ENCODE measurements around the gene SCAF4. TPM values are rescaled to one million over a fixed set of nuclear protein-coding genes. Genes with fewer than 3 reads are reported as not detected.
"Not testable (repeated sequence)": the region's sequence is repeated elsewhere in the genome, so short reads cannot be mapped to it uniquely, and the experiment has no call there.

The SCAF4 gene
- total RNA-seq, 1 experiment from 2014 or later = 3.5 TPM

GRCh38 chr21:31687108-31687507, 44.8 kb downstream of the SCAF4 start:
- in situ Hi-C loops (cut with HindIII; ENCODE audit: low pct_unique_long_range_greater_than_20kb, low sequenced_read_pairs) = no loop called here
- DNase-seq (ENCODE audit: low read depth, low spot score) = no peak

- no peak for DNase-seq (ENCODE audit: low read depth, low spot score)
- in situ Hi-C loops (cut with HindIII; ENCODE audit: low pct_unique_long_range_greater_than_20kb, low sequenced_read_pairs) = no loop called here
Measured at GRCh38 chr21:31686272-31686915, 45.5 kb downstream of the SCAF4 start.

- no peak for DNase-seq (ENCODE audit: low read depth, low spot score)
- in situ Hi-C loops (cut with HindIII; ENCODE audit: low pct_unique_long_range_greater_than_20kb, low sequenced_read_pairs) = no loop called here
Measured at GRCh38 chr21:31684918-31685317, 47.0 kb downstream of the SCAF4 start.

- in situ Hi-C loops (cut with HindIII; ENCODE audit: low pct_unique_long_range_greater_than_20kb, low sequenced_read_pairs) = no loop called here
- peak; percentile 45 for DNase-seq (ENCODE audit: low read depth, low spot score)
Measured at GRCh38 chr21:31683029-31683428, 48.9 kb downstream of the SCAF4 start.

GRCh38 chr21:31682620-31683019, 49.3 kb downstream of the SCAF4 start:
- DNase-seq (ENCODE audit: low read depth, low spot score) = no peak
- in situ Hi-C loops (cut with HindIII; ENCODE audit: low pct_unique_long_range_greater_than_20kb, low sequenced_read_pairs) = no loop called here

- no peak for DNase-seq (ENCODE audit: low read depth, low spot score)
- in situ Hi-C loops (cut with HindIII; ENCODE audit: low pct_unique_long_range_greater_than_20kb, low sequenced_read_pairs) = no loop called here
Measured at GRCh38 chr21:31678478-31678877, 53.4 kb downstream of the SCAF4 start.

DNA sequence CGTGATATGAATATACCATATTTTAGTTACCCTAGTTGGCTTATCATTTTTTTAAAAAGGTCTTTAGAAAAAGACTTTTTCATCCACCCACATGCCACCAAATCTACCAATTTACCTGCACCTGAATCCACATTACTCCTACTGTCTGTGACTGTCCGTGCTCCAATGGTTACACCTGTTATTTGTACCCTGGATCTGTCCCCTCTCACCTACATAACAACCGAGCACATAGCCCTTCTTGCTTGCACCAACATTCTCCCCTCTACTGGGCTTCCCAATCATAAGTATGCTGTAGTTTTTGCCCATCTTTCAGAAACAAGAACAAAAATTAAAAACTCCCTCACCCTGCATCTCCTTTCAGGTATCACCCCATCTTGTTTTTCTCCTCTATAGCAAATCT, 54.9 kb downstream of the SCAF4 start:
- in situ Hi-C loops (cut with HindIII; ENCODE audit: low pct_unique_long_range_greater_than_20kb, low sequenced_read_pairs) = no loop called here

DNA sequence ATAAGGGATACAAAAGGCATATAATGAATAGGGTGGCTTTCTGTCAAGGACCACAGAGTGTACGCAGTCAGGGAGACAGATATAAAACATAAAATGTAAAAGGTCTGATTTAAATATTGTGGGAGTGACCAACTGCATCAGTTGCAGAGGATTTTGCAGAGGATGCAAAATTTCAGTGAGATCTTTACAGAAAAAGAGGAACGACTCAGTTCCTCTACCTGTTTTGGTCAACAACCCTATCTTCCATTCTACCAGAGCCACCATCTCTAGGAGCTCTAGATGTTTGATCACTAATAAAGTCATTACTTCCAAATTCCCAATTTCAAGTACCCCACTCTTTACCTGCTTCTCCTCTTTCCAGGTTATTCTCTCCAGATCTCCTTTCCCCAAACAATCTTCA, 56.0 kb downstream of the SCAF4 start:
- in situ Hi-C loops (cut with HindIII; ENCODE audit: low pct_unique_long_range_greater_than_20kb, low sequenced_read_pairs) = no loop called here
- DNase-seq (ENCODE audit: low read depth, low spot score) = no peak

More for the DNA sequence above, 54.9 kb downstream of the SCAF4 start:
- no peak for DNase-seq (ENCODE audit: low read depth, low spot score)

DNA sequence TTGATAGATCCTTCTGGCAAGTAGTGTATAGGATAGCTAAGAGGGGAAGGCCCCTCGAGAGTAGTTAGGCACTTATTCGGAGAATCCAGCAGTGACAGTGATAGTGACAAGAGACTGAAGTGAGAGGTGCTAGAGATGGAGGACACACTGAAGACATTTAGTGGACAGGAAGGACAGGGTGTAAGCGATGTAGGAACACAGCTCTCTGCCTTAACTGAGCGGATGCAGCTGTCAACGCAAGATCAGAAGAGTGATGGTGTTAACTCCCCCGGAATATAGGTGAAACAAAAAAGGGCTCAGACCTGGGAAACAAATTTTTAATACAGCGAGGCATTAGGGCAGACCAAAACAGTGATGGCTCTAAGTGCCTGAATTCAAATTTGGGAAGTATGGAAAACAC, 56.6 kb downstream of the SCAF4 start:
- in situ Hi-C loops (cut with HindIII; ENCODE audit: low pct_unique_long_range_greater_than_20kb, low sequenced_read_pairs) = no loop called here
- DNase-seq (ENCODE audit: low read depth, low spot score) = no peak

DNA sequence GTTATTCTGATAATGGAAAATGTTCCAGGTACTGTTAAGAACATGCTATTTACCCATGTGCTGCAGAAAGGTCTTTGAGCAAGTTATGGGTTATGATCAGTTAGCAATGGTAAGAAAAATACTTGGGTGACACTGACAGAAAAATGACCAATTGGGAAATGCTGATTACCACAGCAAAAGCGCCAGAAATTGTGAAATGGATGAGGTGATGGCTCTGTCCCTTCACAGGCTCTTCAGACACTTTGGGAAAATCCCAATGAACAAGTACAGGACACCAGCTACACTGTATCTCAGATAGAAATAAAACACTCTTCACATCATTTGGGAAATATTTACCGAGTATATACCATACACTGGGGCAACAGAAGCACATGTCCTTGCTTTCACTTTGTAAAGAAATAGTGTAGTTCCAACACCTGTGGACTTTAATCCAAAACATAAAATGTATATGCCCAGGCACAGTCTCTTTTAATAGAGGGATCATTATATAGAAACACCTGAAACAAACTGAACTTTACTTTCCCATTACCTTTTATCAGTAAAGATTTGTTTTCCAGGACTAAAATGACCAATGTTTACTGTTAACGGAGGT, 58.5 kb downstream of the SCAF4 start:
- in situ Hi-C loops (cut with HindIII; ENCODE audit: low pct_unique_long_range_greater_than_20kb, low sequenced_read_pairs) = no loop called here
- no peak for DNase-seq (ENCODE audit: low read depth, low spot score)

- DNase-seq (ENCODE audit: low read depth, low spot score) = no peak
- in situ Hi-C loops (cut with HindIII; ENCODE audit: low pct_unique_long_range_greater_than_20kb, low sequenced_read_pairs) = no loop called here
Measured at GRCh38 chr21:31671931-31672330, 60.0 kb downstream of the SCAF4 start.

- DNase-seq (ENCODE audit: low read depth, low spot score) = no peak
- in situ Hi-C loops (cut with HindIII; ENCODE audit: low pct_unique_long_range_greater_than_20kb, low sequenced_read_pairs) = no loop called here
Measured at GRCh38 chr21:31671146-31671716, 60.7 kb downstream of the SCAF4 start.

DNA sequence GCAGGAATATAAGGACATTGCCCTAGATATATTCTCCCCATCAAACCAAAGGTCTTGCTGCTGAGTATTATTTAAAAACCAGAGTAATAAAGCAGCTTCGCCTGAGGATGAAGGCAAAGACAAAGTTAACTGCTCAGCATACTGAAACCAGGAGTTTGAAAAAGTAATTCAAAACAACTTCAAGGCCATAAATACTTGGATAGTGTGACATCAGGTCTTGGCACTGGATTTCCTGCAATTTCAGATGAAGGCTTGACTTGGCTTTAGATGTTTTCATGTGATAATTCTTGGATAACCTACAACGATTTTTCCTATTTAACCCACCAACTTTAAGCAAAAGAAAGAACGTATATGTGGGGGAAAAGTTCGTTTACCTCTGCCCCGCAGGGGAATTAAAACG, 61.8 kb downstream of the SCAF4 start:
- in situ Hi-C loops (cut with HindIII; ENCODE audit: low pct_unique_long_range_greater_than_20kb, low sequenced_read_pairs) = no loop called here
- DNase-seq (ENCODE audit: low read depth, low spot score) = no peak

DNA sequence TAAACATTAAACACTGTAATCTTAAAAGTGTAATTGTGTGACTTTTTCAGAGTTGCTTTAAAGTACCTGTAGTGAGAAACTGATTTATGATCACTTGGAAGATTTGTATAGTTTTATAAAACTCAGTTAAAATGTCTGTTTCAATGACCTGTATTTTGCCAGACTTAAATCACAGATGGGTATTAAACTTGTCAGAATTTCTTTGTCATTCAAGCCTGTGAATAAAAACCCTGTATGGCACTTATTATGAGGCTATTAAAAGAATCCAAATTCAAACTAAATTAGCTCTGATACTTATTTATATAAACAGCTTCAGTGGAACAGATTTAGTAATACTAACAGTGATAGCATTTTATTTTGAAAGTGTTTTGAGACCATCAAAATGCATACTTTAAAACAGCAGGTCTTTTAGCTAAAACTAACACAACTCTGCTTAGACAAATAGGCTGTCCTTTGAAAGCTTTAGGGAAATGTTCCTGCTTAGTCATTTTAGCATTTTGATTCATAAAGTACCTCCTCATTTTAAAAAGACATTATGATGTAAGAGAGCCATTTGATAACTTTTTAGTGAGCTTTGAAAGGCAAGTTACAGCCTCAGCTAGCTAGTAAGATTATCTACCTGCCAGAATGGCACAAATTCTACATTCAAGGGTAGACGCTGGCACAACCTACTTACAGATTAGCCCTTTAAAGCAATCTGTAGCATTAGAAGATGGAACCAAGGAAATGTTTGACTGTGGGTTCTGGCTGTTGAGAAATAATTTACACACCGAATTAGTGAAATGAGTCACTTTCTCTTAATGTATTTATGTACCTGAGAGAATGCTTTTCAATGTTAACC, 63.0 kb downstream of the SCAF4 start:
- no peak for DNase-seq (ENCODE audit: low read depth, low spot score)
- in situ Hi-C loops (cut with HindIII; ENCODE audit: low pct_unique_long_range_greater_than_20kb, low sequenced_read_pairs) = no loop called here

DNA sequence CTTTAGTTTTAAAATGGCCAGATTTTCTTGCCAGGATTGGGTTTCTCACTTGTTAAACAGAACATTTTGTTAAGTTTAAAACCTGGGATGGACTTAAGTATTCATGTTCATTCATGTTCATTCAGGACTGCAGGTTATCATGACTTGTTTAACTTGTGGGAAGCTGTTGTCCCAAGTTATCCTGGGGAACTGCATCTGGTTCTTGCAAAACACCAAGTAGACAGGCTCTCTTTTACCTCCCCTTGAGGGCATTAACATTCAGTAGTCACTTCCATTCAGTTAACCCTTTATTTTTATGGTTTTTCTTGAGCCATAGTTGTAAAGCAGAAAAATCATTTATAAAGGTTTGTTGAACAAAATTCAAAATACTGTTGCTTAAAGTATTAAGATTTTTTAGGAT, 64.3 kb downstream of the SCAF4 start:
- in situ Hi-C loops (cut with HindIII; ENCODE audit: low pct_unique_long_range_greater_than_20kb, low sequenced_read_pairs) = no loop called here
- DNase-seq (ENCODE audit: low read depth, low spot score) = peak; percentile 5

GRCh38 chr21:31667132-31667531, 64.8 kb downstream of the SCAF4 start:
- in situ Hi-C loops (cut with HindIII; ENCODE audit: low pct_unique_long_range_greater_than_20kb, low sequenced_read_pairs) = no loop called here
- no peak for DNase-seq (ENCODE audit: low read depth, low spot score)

- in situ Hi-C loops (cut with HindIII; ENCODE audit: low pct_unique_long_range_greater_than_20kb, low sequenced_read_pairs) = no loop called here
- DNase-seq (ENCODE audit: low read depth, low spot score) = no peak
Measured at GRCh38 chr21:31666445-31667010, 65.4 kb downstream of the SCAF4 start.

GRCh38 chr21:31665869-31666268, 66.0 kb downstream of the SCAF4 start:
- DNase-seq (ENCODE audit: low read depth, low spot score); in situ Hi-C loops (cut with HindIII; ENCODE audit: low pct_unique_long_range_greater_than_20kb, low sequenced_read_pairs): not testable (repeated sequence)
